Measurements from ENCODE around the gene RASA3. TPM values are rescaled to one million over a fixed set of nuclear protein-coding genes. Genes with fewer than 3 reads are reported as not detected.

RASA3 gene
- total RNA-seq, 2 donors from 2014 or later, result 4.4 to 7.2 TPM

DNA sequence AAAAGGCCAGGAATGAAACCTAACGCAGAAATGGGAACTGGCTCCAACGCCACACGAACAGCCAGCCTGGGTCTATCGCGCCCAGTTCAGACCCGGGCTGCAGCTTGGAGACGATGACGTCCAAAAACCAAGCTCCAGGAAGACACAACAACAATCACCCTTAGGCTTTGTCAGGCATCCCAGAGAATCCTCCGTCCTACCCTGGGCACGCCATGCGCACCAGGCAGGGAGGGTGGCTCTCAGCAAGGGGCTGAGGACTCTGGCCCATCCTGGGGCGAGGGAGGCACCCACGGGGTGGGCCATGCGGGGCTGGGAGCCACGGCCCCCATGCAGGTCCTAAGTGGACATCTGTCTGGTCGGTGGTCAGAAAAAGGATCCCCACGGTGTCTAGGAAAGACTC is 9.0 kb downstream of the RASA3 start:
- Histone ChIP-seq H3K4me1 (no peaks in the 10 kb centered on the region), H3K9ac (ENCODE audit: low read depth in 2 of 2, low read length in 2 of 2) (no peak overlapping the region), H3K9me3 (no peaks in the 10 kb centered on the region), H3K27ac (no peak overlapping the region), H3K27me3 (no peaks in the 10 kb centered on the region), H3K4me3 (no peak overlapping the region), H3K36me3 (no peaks in the 10 kb centered on the region)
- TF ChIP-seq, protein P1, sequence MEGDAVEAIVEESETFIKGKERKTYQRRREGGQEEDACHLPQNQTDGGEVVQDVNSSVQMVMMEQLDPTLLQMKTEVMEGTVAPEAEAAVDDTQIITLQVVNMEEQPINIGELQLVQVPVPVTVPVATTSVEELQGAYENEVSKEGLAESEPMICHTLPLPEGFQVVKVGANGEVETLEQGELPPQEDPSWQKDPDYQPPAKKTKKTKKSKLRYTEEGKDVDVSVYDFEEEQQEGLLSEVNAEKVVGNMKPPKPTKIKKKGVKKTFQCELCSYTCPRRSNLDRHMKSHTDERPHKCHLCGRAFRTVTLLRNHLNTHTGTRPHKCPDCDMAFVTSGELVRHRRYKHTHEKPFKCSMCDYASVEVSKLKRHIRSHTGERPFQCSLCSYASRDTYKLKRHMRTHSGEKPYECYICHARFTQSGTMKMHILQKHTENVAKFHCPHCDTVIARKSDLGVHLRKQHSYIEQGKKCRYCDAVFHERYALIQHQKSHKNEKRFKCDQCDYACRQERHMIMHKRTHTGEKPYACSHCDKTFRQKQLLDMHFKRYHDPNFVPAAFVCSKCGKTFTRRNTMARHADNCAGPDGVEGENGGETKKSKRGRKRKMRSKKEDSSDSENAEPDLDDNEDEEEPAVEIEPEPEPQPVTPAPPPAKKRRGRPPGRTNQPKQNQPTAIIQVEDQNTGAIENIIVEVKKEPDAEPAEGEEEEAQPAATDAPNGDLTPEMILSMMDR (IDR thresholded peaks at IDR 0.05), result no peak
- intact Hi-C loops (cut with DNase I), result no loop called here
- DNase-seq, result no peak

- no peak overlapping the region for H3K9ac ChIP-seq (ENCODE audit: low read depth in 2 of 2, low read length in 2 of 2)
- intact Hi-C loops (cut with DNase I), result no loop called here
- H3K36me3 ChIP-seq, result no peaks in the 10 kb centered on the region
- no peaks in the 10 kb centered on the region for H3K9me3 ChIP-seq
- H3K27ac ChIP-seq, result no peak overlapping the region
- H3K4me3 ChIP-seq, result no peak overlapping the region
- no peaks in the 10 kb centered on the region for H3K4me1 ChIP-seq
- DNase-seq, result no peak
- no peaks in the 10 kb centered on the region for H3K27me3 ChIP-seq
- TF ChIP-seq, protein P1 (IDR thresholded peaks at IDR 0.05), result no peak
Measured at GRCh38 chr13:114122591-114123211, 9.7 kb downstream of the RASA3 start.

- Histone ChIP-seq H3K4me3 (no peak overlapping the region), H3K9ac (ENCODE audit: low read depth in 2 of 2, low read length in 2 of 2) (no peak overlapping the region), H3K27me3 (no peaks in the 10 kb centered on the region), H3K36me3 (no peaks in the 10 kb centered on the region), H3K4me1 (no peaks in the 10 kb centered on the region), H3K27ac (peak overlapping the region; percentile 18), H3K9me3 (no peaks in the 10 kb centered on the region)
- TF ChIP-seq, protein P1 (IDR thresholded peaks at IDR 0.05), result no peak
- no peak for DNase-seq
- intact Hi-C loops (cut with DNase I), result no loop called here
Measured at GRCh38 chr13:114122127-114122511, 10.3 kb downstream of the RASA3 start.

DNA sequence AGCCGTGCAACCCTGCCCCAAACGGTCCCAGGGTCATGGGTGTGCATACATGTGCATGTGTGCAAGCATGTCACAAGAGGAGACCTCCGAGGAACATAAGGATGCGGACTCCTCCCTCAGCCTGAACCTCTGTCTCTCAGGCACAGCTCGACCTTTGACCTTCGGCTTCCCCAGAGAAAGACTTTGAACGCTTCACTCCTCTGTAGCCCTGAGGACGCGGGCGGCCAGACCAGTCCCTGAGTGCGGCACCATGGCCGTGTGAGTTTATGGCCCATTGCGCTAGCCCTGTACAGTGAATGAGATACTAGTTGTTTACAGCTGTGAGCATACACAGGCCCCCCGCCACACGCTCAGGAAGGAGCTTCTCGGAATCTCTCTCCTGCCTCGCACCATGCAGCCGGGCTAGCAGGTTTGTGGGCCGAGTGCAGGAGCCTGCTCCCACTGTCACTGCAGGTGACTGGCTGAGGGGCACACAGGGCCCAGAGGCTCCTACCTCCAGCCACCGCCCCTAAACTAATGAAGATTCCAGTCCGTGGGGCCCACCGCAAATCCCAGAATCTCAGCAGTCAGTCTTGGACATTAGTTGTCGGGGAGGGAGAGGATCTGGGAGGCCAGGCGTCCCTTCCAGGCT is 10.8 kb downstream of the RASA3 start:
- DNase-seq, result no peak
- Histone ChIP-seq H3K4me3 (no peak overlapping the region), H3K27me3 (no peaks in the 10 kb centered on the region), H3K27ac (peak overlapping the region; percentile 18), H3K9ac (ENCODE audit: low read depth in 2 of 2, low read length in 2 of 2) (no peak overlapping the region), H3K9me3 (no peaks in the 10 kb centered on the region), H3K4me1 (no peaks in the 10 kb centered on the region), H3K36me3 (no peaks in the 10 kb centered on the region)
- intact Hi-C loops (cut with DNase I), result no loop called here
- TF ChIP-seq, protein P1 (IDR thresholded peaks at IDR 0.05), result no peak

- intact Hi-C loops (cut with DNase I), result no loop called here
- no peaks in the 10 kb centered on the region for H3K4me1 ChIP-seq
Measured at GRCh38 chr13:114121031-114121430, 11.4 kb downstream of the RASA3 start.

More at GRCh38 chr13:114121031-114121430, 11.4 kb downstream of the RASA3 start:
- Histone ChIP-seq H3K36me3 (no peaks in the 10 kb centered on the region), H3K27me3 (no peaks in the 10 kb centered on the region), H3K4me3 (no peak overlapping the region), H3K27ac (peak overlapping the region; percentile 34), H3K9me3 (no peaks in the 10 kb centered on the region), H3K9ac (ENCODE audit: low read depth in 2 of 2, low read length in 2 of 2) (no peak overlapping the region)
- DNase-seq, result no peak
- TF ChIP-seq, protein P1 (IDR thresholded peaks at IDR 0.05), result no peak

Measured in colonic mucosa (tissue), 4 donors.